ENCODE measurements around the gene NIBAN1. TPM values are rescaled to one million over a fixed set of nuclear protein-coding genes. Genes with fewer than 3 reads are reported as not detected.

The NIBAN1 gene
- polyA plus RNA-seq, 1 donor from 2014 or later = 0.09 TPM

DNA sequence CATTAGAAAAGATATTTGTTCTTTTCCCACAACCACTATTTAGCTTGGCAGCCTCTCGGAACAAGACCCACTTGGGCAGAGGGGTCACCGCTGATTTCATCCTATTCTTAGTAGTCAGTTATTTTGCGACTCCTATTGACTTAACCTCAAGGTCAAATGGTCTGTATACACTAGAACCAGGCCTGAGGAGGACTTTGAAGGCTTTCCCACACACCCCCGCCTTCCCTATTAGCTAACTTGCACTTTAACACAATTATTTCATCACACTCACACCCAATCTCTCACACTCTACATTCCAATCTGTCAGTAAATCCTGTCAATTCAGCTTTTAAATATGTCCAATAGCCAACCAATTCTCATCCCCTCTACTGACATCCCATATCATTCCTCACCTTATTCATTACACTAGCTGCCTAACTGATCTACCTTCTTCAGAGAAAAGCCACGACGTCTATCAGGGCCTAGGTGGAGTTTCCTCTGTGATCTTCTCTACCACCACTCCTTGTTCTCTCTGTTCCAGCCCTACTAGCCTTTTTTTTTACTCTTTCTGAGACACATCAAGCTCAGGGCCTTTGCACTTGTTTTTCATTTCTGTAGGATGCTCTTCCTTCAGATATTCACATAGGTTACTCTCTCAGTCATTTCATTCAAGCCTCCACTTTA lies 1.0 kb upstream of the NIBAN1 start:
- Histone ChIP-seq H3K9ac (ENCODE audit: low read length) (no peak overlapping the region), H3K9me3 (ENCODE audit: low read length) (no peaks in the 10 kb centered on the region), H3K4me3 (ENCODE audit: low read length) (no peak overlapping the region), H3K4me2 (ENCODE audit: low read length) (no peak overlapping the region), H4K20me1 (ENCODE audit: insufficient read depth) (no peaks in the 10 kb centered on the region), H3K36me3 (ENCODE audit: insufficient read depth, low read length) (no peaks in the 10 kb centered on the region), H3K27ac (ENCODE audit: low read length) (no peak overlapping the region), H3F3A (ENCODE audit: insufficient read depth, low read length, poor library complexity, severe bottlenecking) (no peaks in the 10 kb centered on the region), H3K27me3 (ENCODE audit: insufficient read depth, low read depth, low read length) (peaks cover 48% of the 10 kb centered on the region), H2AFZ (ENCODE audit: low read depth, low read length) (no peak overlapping the region), H3K79me2 (replicated peaks; ENCODE audit: insufficient read depth, low read length) (no peaks in the 10 kb centered on the region), H3K9me2 (ENCODE audit: insufficient read depth, low read length) (no peaks in the 10 kb centered on the region)
- TF ChIP-seq POLR2AphosphoS5 (IDR thresholded peaks at IDR 0.05) (no peak), MXI1 (conservative IDR thresholded peaks at IDR 0.05; ENCODE audit: poor library complexity, severe bottlenecking) (no peak), RAD21 (conservative IDR thresholded peaks at IDR 0.05) (no peak)

DNA sequence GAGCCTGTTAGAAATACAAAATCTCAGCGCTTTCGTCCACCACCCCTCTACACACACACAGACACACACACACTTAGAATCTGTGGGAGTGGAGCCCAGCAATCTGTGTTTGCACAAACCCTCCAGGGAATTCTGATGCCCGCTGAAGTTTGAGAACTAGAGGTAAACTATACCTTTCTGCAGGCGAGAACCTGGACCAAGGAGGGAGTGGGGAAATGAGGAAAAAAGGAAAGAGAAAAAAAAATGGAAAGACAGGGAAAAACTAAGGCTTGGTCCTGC lies 468 bp upstream of the NIBAN1 start:
- Histone ChIP-seq H3K9ac (ENCODE audit: low read length) (no peak overlapping the region), H3K27ac (ENCODE audit: low read length) (no peak overlapping the region), H2AFZ (ENCODE audit: low read depth, low read length) (no peak overlapping the region), H3K9me3 (ENCODE audit: low read length) (no peaks in the 10 kb centered on the region), H4K20me1 (ENCODE audit: insufficient read depth) (no peaks in the 10 kb centered on the region), H3K9me2 (ENCODE audit: insufficient read depth, low read length) (no peaks in the 10 kb centered on the region), H3F3A (ENCODE audit: insufficient read depth, low read length, poor library complexity, severe bottlenecking) (no peaks in the 10 kb centered on the region), H3K36me3 (ENCODE audit: insufficient read depth, low read length) (no peaks in the 10 kb centered on the region), H3K4me3 (ENCODE audit: low read length) (no peak overlapping the region), H3K79me2 (replicated peaks; ENCODE audit: insufficient read depth, low read length) (no peaks in the 10 kb centered on the region), H3K4me2 (ENCODE audit: low read length) (no peak overlapping the region), H3K27me3 (ENCODE audit: insufficient read depth, low read depth, low read length) (peaks cover 48% of the 10 kb centered on the region)
- TF ChIP-seq MXI1 (conservative IDR thresholded peaks at IDR 0.05; ENCODE audit: poor library complexity, severe bottlenecking) (no peak), EZH2 (IDR thresholded peaks at IDR 0.05; ENCODE audit: borderline replicate concordance, insufficient read depth, low read length, poor library complexity, severe bottlenecking) (no peak), SMC3 (conservative IDR thresholded peaks at IDR 0.05; ENCODE audit: poor library complexity) (no peak), RAD21 (conservative IDR thresholded peaks at IDR 0.05) (no peak), TAF1 (IDR thresholded peaks at IDR 0.05; ENCODE audit: low read depth) (no peak), POLR2AphosphoS5 (IDR thresholded peaks at IDR 0.05) (no peak), EP300 (conservative IDR thresholded peaks at IDR 0.05; ENCODE audit: poor library complexity, severe bottlenecking) (no peak)
- TF ChIP-seq, protein P1, sequence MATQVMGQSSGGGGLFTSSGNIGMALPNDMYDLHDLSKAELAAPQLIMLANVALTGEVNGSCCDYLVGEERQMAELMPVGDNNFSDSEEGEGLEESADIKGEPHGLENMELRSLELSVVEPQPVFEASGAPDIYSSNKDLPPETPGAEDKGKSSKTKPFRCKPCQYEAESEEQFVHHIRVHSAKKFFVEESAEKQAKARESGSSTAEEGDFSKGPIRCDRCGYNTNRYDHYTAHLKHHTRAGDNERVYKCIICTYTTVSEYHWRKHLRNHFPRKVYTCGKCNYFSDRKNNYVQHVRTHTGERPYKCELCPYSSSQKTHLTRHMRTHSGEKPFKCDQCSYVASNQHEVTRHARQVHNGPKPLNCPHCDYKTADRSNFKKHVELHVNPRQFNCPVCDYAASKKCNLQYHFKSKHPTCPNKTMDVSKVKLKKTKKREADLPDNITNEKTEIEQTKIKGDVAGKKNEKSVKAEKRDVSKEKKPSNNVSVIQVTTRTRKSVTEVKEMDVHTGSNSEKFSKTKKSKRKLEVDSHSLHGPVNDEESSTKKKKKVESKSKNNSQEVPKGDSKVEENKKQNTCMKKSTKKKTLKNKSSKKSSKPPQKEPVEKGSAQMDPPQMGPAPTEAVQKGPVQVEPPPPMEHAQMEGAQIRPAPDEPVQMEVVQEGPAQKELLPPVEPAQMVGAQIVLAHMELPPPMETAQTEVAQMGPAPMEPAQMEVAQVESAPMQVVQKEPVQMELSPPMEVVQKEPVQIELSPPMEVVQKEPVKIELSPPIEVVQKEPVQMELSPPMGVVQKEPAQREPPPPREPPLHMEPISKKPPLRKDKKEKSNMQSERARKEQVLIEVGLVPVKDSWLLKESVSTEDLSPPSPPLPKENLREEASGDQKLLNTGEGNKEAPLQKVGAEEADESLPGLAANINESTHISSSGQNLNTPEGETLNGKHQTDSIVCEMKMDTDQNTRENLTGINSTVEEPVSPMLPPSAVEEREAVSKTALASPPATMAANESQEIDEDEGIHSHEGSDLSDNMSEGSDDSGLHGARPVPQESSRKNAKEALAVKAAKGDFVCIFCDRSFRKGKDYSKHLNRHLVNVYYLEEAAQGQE (IDR thresholded peaks at IDR 0.05; ENCODE audit: borderline replicate concordance) = no peak
- TF ChIP-seq, protein P2, sequence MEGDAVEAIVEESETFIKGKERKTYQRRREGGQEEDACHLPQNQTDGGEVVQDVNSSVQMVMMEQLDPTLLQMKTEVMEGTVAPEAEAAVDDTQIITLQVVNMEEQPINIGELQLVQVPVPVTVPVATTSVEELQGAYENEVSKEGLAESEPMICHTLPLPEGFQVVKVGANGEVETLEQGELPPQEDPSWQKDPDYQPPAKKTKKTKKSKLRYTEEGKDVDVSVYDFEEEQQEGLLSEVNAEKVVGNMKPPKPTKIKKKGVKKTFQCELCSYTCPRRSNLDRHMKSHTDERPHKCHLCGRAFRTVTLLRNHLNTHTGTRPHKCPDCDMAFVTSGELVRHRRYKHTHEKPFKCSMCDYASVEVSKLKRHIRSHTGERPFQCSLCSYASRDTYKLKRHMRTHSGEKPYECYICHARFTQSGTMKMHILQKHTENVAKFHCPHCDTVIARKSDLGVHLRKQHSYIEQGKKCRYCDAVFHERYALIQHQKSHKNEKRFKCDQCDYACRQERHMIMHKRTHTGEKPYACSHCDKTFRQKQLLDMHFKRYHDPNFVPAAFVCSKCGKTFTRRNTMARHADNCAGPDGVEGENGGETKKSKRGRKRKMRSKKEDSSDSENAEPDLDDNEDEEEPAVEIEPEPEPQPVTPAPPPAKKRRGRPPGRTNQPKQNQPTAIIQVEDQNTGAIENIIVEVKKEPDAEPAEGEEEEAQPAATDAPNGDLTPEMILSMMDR (IDR thresholded peaks at IDR 0.05; ENCODE audit: poor library complexity, severe bottlenecking) = no peak

Measured in neural cell (in vitro differentiated cells).